HG02610 (cell line): Measurements from ENCODE around the gene FMOD.

Experiments used
- ATAC-seq: cut with Tn5 transposase; IDR thresholded peaks from one replicate; pipeline ENCODE4 v1.9.1; 2021; ENCODE audit warnings: mild to moderate bottlenecking, moderate library complexity; ENCODE audit not compliant: unreplicated experiment

Gene FMOD

DNA sequence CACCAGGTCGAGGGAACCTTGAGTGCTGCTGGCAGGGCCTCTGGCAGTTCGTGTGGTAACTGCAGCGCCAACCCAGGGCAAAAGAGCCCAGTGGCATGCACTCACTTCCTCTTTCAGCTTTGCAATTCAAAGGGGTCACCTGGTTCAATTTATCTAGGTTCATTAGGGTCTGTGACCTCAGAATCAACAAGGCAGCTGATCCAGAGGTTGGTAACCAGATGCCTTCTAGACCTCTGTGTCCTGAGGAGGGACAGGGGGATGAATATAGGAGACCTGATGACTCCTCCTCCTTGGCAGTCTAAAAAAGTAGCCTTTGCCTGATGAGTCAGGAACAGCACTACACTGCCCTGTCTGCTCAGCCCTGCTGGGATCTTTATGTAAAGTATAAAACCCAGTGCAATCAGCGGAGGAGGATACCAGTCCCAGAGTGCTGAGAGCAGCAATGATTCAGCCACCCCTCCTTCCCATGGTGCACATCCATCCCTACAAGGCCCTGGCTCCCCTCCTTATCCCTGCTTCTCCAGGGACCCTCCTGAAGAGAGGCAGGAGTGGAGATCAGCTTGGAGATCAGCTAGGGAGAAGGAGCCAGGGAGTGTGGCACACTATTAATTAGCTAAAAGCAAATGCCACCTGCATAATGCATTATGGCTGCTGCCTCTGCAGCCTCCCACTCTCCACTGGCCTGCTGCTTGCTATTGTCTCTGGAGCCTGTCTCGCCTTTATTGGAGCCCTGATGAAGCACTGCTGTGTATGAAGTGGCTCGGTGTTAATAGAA lies 11.2 kb upstream of the FMOD start:
- ATAC-seq, result no peak

DNA sequence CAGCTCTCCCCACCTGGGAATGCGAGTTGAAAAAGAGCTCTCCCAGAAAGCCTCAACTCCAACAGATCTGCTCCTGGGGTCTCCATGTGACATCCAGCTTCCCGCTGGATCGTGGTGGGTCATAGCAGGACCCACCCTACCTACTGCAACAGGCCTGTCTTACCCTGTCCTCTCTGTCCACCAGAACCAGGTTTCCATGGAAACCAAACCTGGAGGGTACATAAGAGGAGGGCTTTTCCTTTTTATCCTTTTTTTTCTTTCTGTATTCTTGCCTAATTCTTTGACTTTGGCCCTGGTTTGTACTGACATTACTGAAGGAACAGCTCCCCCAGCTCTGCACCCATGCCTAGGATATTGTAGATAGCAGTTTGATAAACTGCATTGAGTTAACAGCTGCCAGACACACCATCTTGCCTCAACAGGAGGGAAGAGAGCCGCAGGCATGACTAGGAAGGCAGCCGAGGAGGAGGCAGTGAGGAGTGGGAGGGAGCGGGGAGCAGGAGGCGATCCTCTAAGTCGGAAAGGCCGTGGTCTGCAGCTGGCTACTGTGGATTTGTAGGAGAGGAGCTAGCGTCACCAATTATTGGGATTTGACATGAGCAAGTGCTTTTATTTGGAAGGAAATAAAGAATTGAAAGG lies 9.7 kb upstream of the FMOD start:
- ATAC-seq, result no peak

DNA sequence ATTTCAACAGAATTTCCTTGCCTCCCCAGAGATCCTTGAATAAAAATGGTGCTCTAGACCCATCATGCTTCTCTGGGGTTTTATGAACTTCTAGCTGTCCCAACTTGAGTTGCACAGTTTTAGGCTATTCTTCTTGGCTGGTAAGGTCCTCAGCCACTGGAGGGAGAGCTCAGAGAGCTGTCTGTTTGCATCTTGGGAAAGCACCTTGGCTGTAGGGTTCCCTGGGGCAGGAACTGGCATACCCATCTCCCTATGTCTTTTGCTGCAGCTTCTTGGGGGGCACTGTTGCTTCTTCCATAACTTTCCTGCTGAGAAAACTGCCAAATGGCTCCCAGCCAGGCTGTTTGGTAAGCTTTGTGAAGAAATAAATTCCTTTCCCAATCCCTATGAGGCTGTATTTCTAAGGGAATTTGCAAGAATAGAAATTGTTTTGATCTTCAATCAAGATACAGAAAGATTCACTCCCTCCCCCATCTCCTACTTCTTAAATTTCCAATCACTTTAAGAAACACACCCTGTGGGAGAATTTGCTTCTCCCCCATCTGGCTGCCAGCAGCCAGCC lies 8.2 kb upstream of the FMOD start:
- no peak for ATAC-seq

DNA sequence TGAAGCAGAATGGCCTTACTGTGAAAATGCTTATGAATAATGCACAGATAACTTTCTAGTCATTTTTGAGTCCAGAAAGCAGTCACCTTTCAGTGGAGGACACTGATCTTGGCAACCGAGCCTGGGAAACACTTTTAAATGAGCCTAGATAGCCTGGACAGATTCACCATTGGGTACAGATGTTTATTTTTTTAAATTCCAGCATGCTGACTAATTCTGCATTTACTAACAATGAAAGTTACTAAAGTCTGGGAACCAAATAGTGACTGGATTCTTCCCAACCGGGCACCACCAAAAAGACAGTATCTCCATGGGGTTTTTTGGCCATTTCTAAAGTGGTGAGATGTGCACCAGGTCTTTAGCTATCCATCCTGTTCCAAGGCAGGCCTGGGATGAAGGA lies 3.3 kb upstream of the FMOD start:
- ATAC-seq, result no peak

DNA sequence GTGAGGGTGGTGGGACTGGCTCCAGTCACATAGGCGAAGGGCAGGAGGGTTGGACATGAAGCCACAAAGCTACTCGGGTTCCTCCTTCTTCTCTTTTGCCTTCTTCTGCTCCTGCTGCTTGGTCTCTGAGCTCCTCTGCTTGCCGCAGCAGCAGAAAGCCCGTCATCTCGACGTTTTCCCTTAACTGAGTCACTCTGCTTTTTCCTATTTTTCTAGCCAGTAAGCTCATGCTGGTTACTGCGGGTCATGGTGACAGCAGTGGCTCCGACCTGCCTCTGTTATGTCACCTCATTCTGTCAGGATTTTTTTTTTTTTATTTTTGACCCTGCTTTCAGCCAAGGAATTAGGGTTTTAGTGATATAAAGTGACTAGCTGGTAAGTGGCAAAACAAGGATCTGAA lies 2.6 kb upstream of the FMOD start:
- ATAC-seq, result no peak

DNA sequence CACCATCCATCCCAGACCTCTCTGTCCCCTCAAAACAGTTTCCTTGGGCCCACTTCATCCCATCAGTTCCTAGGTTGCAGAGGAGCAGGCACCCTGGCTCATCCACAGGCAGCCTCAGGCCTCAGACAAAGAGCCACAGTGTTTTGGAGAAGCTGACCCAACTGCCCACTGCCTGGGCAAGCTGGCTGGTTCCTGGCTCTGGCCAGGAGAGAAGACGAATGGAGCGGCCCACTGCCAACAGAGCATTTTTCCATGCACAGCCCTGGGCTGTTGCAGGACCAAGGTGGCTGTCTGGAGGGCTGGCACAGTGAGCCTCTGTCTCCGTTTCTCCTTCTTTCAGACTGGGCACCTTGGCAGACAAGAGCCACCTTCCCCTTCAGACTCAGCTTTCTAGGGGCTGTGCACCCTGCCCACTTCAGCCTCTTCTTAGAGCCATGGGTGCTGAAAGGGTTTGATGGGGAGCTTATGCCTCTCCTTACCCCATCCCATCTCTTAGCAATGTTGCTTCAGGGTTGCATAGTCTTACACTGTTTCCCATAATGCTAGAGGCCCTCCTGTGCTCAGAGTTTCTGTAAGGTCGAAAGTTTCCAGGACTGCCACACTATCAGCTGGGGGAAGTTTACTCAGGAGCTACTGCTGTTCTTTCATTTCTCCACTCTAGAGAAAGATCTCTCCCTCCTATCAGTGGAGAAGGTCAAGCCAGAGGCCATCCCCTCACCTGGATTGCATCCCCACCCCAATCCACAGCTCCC lies 973 bp downstream of the FMOD start:
- ATAC-seq, result no peak

DNA sequence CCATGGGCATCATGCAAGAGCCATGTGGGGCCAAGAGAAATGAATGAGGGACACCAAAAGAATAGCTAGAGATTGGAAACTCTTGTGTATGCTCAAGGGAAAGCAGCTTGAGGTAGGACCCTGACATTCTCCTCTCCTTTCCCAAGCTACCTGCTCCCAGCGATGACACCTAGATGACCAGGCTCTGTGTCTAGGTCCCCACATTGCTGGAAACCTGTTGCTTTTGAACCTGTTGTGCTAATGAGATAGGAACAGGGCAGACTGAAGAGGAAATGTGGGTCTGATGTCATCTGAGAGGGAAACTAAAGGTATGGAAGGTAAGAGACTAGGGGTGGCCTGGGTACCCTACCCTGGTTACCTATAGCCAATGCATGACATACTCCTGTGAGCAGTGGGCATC lies 1.8 kb downstream of the FMOD start:
- no peak for ATAC-seq

DNA sequence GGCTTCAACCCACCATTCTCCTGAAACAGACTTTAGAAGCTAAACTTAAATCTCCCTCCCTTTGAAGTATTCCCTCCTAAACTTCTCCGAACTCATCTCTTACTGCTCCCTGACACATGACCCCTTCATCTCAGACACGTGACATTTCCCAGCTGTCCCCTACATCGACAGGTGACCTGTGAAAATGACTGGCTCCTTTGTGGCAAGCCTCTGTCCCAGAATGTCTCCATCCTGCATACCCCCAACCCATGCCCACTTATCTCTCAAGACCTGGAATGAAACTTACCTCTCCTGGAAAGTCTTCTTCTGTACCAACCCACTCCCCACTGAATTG lies 4.2 kb downstream of the FMOD start:
- no peak for ATAC-seq

DNA sequence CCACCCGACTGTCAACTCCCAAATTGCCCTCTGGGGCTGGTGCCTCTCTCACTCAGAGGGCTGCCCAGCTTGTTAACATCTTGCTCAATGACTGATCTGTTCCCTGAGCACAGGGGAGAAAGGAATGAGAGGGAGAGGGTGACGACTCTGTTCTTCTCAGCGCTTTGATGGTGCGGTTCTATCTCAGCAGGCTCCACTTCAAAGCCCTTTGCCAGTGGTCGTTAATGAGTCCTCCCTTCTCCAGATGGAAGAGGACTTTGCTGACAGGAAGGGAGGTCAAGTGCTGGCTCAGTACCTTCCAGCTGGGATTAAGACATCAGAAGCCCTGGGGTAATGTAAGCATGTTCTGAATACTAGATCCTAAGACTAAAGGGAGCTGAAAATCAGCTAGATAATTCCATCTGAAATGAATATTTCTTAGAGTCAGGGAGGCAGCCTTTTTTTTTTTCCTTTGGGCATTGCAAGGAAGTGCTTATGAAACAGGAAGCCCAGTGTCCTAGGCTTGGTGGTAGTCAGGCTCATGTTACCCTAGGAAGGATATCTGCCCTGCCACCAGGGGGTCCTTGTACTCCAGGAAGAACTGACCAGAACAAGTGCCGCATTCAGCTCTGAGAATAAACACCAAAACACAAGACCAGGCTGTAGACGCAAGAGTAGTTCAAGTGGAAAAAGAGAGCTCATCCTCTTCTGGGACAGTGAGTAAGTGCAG lies 4.7 kb downstream of the FMOD start:
- ATAC-seq, result no peak

DNA sequence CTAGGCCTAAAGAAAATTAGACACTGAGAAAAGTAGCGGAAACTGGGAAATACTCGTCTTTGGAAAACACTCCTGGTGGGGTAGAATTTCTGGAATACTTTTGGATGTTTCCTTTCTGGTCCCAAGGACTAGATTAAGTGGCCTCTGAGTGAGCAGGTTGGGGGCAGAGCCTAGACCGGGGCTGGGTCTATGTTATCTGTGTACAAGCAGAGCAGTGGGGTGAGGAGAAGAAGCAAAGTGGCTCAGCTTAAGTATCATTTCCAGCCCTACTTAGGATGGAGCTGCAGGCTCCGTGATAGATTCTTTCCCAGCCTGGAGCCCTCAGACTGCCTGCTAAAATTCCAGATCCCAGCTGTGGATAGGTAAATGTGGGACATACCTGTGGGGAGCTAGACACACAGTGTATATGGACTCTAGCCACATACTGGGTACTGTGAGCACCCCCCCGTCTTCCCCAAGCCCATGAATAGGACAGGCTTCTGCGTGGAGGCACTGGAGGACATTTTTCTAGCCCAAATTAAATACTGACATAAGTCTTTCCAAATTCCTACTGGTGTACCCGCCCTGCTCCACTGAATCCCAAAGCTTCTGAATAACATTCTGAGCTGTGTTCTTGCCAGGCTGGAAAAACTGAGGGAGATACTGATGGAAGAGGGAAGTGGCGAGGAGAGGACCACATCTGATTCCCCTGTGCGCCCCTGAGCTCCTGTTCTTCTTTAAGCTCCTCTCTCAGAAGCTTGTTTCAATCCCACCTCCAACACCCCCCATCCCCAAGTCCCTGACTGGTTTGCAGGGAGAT lies 6.8 kb downstream of the FMOD start:
- ATAC-seq, result no peak

DNA sequence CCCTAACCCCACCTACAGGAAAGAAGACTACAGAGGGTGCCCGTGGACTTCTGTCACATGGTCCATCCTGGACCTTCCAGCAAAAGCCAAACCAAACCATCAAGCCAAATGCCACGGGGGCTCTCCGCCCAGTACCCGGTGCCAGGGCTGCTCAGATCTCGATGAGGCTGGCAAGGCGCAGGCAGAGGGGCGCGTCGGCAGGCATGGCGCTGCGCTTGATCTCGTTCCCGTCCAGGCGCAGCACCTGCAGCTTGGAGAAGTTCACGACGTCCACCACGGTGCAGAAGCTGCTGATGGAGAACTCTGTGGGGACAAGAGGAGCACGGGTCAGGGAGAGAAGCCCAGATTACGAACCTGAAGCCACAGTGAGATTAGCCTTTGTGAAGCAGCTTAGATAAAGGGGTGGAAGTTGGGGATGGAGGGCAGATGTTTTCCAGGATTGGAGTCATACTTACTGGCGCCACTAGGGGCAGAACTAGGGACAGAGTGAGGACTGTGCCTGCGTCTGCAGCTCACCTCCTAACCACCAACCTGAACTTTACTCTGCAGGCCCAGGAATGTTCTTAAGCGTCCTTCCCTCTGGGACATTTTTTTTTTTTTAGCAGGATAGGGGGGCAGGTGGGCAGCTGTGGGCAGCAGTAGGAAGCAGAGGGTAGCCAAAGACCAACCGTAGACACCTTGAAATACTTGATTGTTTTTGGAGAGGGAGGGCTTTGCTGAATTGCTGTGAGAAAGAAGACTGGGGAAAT lies 8.6 kb downstream of the FMOD start:
- no peak for ATAC-seq

DNA sequence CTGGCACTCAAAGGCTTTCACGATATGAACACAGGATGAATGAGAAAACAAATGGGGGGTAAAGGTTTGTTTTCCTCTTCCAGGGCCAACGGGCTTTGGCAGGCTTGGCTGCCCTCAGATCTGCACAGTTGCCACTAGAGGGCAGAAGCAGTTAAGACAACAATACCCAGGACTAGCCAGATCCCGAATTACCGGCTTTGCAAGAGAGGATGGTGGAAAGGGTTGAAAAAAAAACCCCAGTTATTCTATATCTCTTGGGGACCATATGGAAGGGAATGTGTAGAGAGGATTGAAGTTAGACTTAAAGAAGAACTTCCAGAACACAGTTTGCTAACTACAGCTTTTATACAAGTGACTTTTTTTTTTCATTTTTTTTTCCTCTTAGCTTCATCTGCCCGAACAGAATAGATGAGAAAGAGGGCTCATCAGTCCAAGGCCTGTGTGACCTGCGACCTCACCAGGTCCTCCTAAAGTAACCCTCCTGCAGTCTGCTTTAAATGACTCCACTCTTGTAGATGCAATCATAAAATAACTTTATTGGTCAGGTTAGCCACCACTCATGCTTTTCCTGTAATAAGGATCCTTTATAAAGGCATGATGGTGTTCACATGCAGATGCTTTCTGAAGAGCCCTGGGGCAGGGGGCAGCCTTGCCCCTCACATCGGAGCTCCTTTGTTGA lies 10.7 kb downstream of the FMOD start:
- ATAC-seq, result no peak

DNA sequence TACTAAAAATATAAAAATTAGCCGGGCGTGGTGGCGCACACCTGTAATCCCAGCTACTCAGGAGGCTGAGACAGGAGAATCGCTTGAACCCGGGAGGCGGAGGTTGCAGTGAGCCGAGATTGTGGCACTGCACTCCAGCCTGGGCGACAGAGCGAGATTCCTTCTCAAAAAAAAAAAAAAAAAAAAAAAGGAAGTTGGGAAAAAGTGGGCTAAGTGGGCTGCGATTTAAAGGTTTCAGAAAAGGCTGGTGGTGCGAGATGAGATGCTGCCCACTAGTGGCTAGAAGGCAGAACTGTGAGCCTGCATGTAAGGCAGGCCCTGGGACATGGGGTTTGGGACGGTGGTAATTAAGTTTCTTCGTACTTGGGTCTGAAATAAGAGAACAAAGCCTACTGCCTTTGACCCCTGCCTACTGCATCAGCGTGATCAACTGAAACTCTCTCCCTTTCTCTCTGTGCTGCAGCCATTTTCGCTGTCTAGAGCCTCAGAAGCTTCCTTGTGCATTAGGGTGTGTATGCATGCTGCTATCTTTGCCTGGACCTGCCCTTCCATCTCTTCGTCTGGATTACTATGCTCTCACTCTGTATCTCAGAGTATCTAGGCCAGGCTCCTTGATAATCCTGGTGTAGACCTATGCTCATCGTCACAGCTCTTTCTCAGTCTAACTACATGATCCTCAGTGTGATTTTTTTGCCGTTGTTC lies 12.4 kb downstream of the FMOD start:
- ATAC-seq, result no peak

DNA sequence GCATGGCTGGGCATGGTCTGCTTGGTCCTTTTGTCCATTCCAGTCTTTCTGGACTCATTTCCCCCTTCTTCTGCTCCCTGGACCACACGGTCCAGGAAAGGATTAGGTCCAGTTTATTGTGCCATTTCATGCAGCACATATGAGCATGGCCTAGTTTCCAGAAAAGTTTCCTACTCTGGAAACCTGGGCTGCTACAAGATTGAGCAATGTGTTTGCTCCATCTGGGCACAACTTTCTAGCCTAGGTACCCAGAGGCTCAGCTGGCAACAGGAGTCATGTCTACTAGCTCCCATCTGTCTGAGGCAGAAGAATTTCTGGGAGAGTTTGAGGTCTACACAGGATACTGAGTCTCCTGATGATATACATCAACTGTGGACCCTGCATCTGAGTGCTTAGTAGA lies 14.8 kb downstream of the FMOD start:
- ATAC-seq, result no peak

DNA sequence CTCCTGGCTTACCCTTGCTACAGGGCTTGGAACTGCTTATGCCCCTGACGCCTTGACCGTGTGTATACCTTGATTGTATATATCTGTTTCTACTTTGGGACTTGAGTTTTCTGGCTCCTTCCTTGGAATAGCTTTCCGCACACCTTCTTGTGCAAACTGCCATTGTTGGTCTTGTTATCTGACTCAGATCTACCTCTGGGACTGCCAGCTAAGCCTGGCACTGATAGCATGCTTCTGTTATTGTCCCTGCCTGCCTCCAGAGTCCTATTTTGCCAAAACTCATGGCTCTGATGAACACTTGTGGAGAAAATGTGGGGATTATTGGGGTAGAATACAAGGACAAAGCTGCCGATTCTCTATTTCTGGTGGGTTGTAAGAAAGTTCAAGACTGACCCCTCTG lies 15.4 kb downstream of the FMOD start:
- no peak for ATAC-seq

DNA sequence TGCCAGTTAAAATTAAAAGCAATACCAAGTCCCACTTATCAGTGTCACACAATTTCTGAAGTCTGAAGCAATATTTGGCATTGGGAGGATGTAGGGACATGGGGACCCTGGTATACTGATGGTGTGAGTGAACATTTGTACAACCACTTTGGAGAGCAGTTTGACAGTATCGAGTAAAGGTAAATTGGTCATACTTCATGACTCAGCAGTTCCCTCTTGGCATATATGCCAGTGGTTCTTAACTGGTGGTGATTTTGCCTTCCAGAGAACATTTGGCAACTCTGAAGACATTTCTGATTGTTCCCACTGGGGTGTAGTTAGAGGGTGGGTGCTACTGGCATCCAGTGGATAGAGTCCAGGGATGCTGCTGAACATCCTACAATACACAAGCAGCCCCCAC lies 19.7 kb downstream of the FMOD start:
- ATAC-seq, result no peak

DNA sequence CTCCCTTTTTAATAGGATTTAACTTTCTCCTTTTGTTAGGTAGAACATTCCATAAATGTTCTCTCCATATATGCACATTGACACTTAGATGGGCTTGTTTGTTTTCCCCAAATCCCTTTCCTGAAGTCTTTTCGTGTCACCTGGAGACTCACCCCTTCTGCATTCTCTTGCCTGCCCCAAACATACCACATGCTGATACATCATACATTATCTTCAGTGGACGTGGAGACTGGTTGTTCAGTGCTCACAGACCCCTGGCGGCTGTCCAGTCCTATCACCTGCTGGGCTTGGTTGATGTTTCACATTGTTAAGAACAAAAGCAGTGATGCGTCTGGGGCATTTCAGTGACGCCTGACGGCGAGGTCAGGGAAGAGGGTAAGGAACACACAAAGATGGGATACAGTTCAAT lies 22.2 kb downstream of the FMOD start:
- ATAC-seq, result no peak

DNA sequence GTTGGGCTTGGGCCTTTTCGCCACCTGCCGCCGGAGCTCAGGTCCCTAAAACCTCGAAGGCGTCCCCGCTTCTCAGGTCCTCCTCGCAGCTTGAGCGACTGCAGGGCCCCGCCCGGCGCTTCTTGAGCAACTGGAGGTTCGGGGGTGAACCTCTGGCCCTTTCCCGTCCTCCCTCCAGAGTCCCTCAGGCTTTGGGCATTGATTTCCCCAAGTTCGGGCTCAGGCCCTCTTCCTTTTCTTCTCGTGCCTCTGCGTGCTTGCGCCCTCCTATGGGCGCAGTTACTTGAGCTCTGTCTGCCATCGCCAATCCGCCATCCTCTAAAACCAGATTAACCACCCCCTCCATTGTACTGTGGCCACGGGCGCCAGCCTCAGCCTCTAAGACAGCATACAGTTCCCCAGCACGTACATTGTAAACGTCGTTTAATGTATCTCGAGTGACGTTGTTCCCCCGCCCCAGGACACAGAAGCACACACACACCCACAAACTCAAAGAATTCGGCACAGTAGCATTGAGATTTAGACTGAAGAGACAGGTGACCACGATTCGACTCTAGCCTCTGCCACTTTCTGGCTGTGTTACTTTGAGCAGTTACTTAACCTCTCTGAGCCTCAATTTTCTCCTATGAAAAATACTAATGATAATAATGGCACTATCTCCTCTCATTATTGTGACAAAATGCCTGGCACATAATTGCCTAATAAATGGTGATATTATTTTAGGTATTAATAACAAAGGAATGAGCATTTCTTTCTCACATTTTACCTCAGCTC lies 23.1 kb downstream of the FMOD start:
- ATAC-seq, result peak; percentile 18
